Endothelial cell of umbilical vein (primary cell): ENCODE data around the gene TBC1D17. TPM values are rescaled to one million over a fixed set of nuclear protein-coding genes. Genes with fewer than 3 reads are reported as not detected.

Experiments
- BruUV-seq: library from RNA; stranded (reverse); fragments of 400-500 nt; replicated peaks from 2 replicates; lab custom pipeline; 2021; lab: Mats Ljungman, UMichigan
- CTCF ChIA-PET: fragments of 300-600, 350-600 bp; sonication (Branson Sonifier 250); formaldehyde crosslinking; loops from one replicate; lab custom pipeline; 2021; ENCODE audit warnings: antibody characterized with exemption, inconsistent platforms; lab: Charles Lee
- POLR2A ChIA-PET: fragments of 300-600, 350-600 bp; sonication (Branson Sonifier 250); formaldehyde crosslinking; loops from one replicate; lab custom pipeline; 2021; ENCODE audit warnings: antibody characterized with exemption, inconsistent platforms; lab: Charles Lee
- DNase-seq: peaks from one replicate; pipeline ENCODE4 v3.0.0-alpha.2; 2011; ENCODE audit warnings: low read depth, low spot score
- FAIRE-seq: peaks from 2 replicates; lab custom pipeline; 2011; peaks lifted over from hg19 to GRCh38; lab: Jason Lieb, UNC
- H2AFZ ChIP-seq: 2 replicates; pipeline ENCODE4 v1.6.0; 2012; ENCODE audit warnings: low read depth, low read length, control low read depth, inconsistent platforms
- H3K27ac ChIP-seq: 2 replicates; pipeline ENCODE4 v1.5.1; 2011; ENCODE audit warnings: low read depth, mild to moderate bottlenecking, control low read depth, low read length, moderate library complexity; ENCODE audit not compliant: insufficient read depth
- H3K27me3 ChIP-seq, 2 experiments: 2 replicates each; pipeline versions ENCODE4 v1.6.0 to v1.6.1; 2011; ENCODE audit warnings: low read length in 2 of 2, mixed read lengths in 1 of 2; ENCODE audit not compliant: control insufficient read depth in 2 of 2, insufficient read depth in 2 of 2
- H3K36me3 ChIP-seq, 2 experiments: 2 replicates in 1 of 2; 3 replicates in 1 of 2; pipeline ENCODE4 v1.5.1; 2011; ENCODE audit warnings: low read length in 2 of 2, mild to moderate bottlenecking in 1 of 2, moderate library complexity in 1 of 2; ENCODE audit not compliant: control insufficient read depth in 2 of 2, insufficient read depth in 2 of 2; ENCODE audit errors: extremely low read depth in 1 of 2
- H3K4me1 ChIP-seq: 3 replicates; pipeline ENCODE4 v1.5.1; 2011; ENCODE audit warnings: mild to moderate bottlenecking, low read length; ENCODE audit not compliant: control insufficient read depth, insufficient read depth; ENCODE audit errors: extremely low read depth
- H3K4me2 ChIP-seq: 2 replicates; pipeline ENCODE4 v1.6.1; 2011; ENCODE audit warnings: low read length, control low read depth, mixed read lengths; ENCODE audit not compliant: insufficient read depth
- H3K4me3 ChIP-seq, 3 experiments: fragments of 200-600 bp in 1 of 3; sonication (generic), shearing (Covaris generic) in 1 of 3; replicated peaks in 1 of 3; 2 replicates each; pipeline ENCODE4 v1.5.1; 2011 to 2016; ENCODE audit warnings: control low read depth in 3 of 3, low read length in 3 of 3, mild to moderate bottlenecking in 2 of 3, inconsistent platforms in 1 of 3, low read depth in 1 of 3, moderate library complexity in 1 of 3; ENCODE audit not compliant: insufficient read depth in 1 of 3
- H3K79me2 ChIP-seq: 2 replicates; pipeline ENCODE4 v1.6.0; 2012; ENCODE audit warnings: low read length, inconsistent platforms; ENCODE audit not compliant: control insufficient read depth, insufficient read depth
- H3K9ac ChIP-seq: replicated peaks from 2 replicates; pipeline ENCODE3; 2011; ENCODE audit warnings: low read length, control low read depth; ENCODE audit not compliant: insufficient read depth; ENCODE audit errors: extremely low read depth
- H3K9me1 ChIP-seq: replicated peaks from 3 replicates; pipeline ENCODE4 v1.6.0; 2011; ENCODE audit warnings: mild to moderate bottlenecking, low read length; ENCODE audit not compliant: control insufficient read depth, insufficient read depth; ENCODE audit errors: extremely low read depth
- H3K9me3 ChIP-seq: replicated peaks from 2 replicates; pipeline ENCODE4 v1.5.1; 2012; ENCODE audit warnings: low read length, inconsistent platforms; ENCODE audit not compliant: control insufficient read depth, insufficient read depth
- H4K20me1 ChIP-seq: replicated peaks from 2 replicates; pipeline ENCODE3; 2011; ENCODE audit warnings: mild to moderate bottlenecking, low read length; ENCODE audit not compliant: control insufficient read depth, insufficient read depth; ENCODE audit errors: extremely low read depth
- CTCF ChIP-seq, 2 donors: IDR thresholded peaks; 1 replicate in 1 of 2; 2 replicates in 1 of 2; pipeline ENCODE4 v1.5.1; 2011; ENCODE audit warnings: low read length in 2 of 2, mild to moderate bottlenecking in 2 of 2, moderate library complexity in 2 of 2, control low read depth in 1 of 2, inconsistent platforms in 1 of 2, low read depth in 1 of 2; ENCODE audit not compliant: insufficient read depth in 1 of 2; ENCODE audit errors: extremely low read depth in 1 of 2
- EZH2 ChIP-seq: IDR thresholded peaks from 2 replicates; pipeline ENCODE4 v1.6.1; 2012; ENCODE audit warnings: borderline replicate concordance, low read depth, mild to moderate bottlenecking, moderate library complexity, low read length, inconsistent platforms; ENCODE audit not compliant: severe bottlenecking
- FOS ChIP-seq: IDR thresholded peaks from 2 replicates; pipeline ENCODE4 v1.6.1; 2011; ENCODE audit warnings: mild to moderate bottlenecking, low read length, moderate library complexity, borderline replicate concordance; ENCODE audit not compliant: insufficient read depth
- GATA2 ChIP-seq: IDR thresholded peaks from 2 replicates; pipeline ENCODE4 v1.7.0; 2011; ENCODE audit warnings: low read depth, mild to moderate bottlenecking, moderate library complexity, mixed read lengths, low read length; ENCODE audit not compliant: insufficient read length, insufficient read depth
- JUN ChIP-seq: IDR thresholded peaks from 2 replicates; pipeline ENCODE4 v1.6.1; 2011; ENCODE audit warnings: borderline replicate concordance, low read depth; ENCODE audit not compliant: insufficient read length, insufficient read depth
- MAX ChIP-seq: IDR thresholded peaks from 2 replicates; pipeline ENCODE4 v1.6.1; 2011; ENCODE audit not compliant: insufficient read depth, insufficient read length
- MYC ChIP-seq: IDR thresholded peaks from one replicate; pipeline ENCODE4 v1.6.1; 2011; ENCODE audit warnings: mild to moderate bottlenecking, low read depth, low read length
- POLR2A ChIP-seq: IDR thresholded peaks from 2 replicates; pipeline ENCODE4 v1.6.1; 2012; ENCODE audit warnings: low read depth, mild to moderate bottlenecking, control low read depth, low read length
- POLR2AphosphoS5 ChIP-seq: IDR thresholded peaks from 2 replicates; pipeline ENCODE4 v1.6.1; 2012; ENCODE audit warnings: low read depth, mild to moderate bottlenecking, control low read depth, low read length, moderate library complexity; ENCODE audit not compliant: insufficient read depth
- dilution Hi-C: fragments of 300-500 bp; cut with MboI; formaldehyde crosslinking; loops from one replicate; pipeline ENCODE4 v1.15.0; 2019; ENCODE audit warnings: low sequenced_read_pairs; ENCODE audit not compliant: extremely low pct_ligation_motif_present
- intact Hi-C: fragments of 100-400 bp; cut with micrococcal nuclease; formaldehyde crosslinking; loops from one replicate; pipeline ENCODE4 v1.10.0; 2022
- polyA plus RNA-seq, 4 experiments: library from polyadenylated mRNA; depleted of rRNA in 3 of 4; stranded (reverse) in 3 of 4; unstranded in 1 of 4; fragments of >200 nt; gene quantifications; 2 replicates each; pipeline versions ENCODE4 v1.2.1 to v1.2.3, GENCODE V29; 2011 to 2012; ENCODE audit warnings: missing spikeins in 1 of 4
- total RNA-seq: library from RNA; stranded (reverse); gene quantifications from 2 replicates; pipeline ENCODE4 v1.2.3, GENCODE V29; 2021

The TBC1D17 gene
- total and polyA plus RNA-seq, 2 donors (not counting 3 experiments of a cell fraction or from before 2014, with no cell fraction given), result 34.2 to 39.3 TPM

GRCh38 chr19:49881672-49882394 is 4.3 kb downstream of the TBC1D17 start:
- Histone ChIP-seq H3K4me2 (no peak overlapping the region), H3K4me1 (peaks cover 7% of the 10 kb centered on the region), H3K9ac (no peak overlapping the region), H3K36me3 (peaks cover 18 to 45% of the 10 kb centered on the region in 2 experiments), H4K20me1 (no peaks in the 10 kb centered on the region), H3K9me3 (no peaks in the 10 kb centered on the region), H2AFZ (no peak overlapping the region), H3K9me1 (no peaks in the 10 kb centered on the region), H3K79me2 (no peaks in the 10 kb centered on the region), H3K27me3 (no peaks in the 10 kb centered on the region), H3K4me3 (no peak overlapping the region), H3K27ac (no peak overlapping the region)
- DNase-seq, result no peak
- dilution Hi-C loops (no loop called here), intact Hi-C loops (no loop called here)
- TF ChIP-seq EZH2, result no peak
- no peak for TF ChIP-seq FOS
- TF ChIP-seq CTCF (IDR thresholded peaks at IDR 0.05; ENCODE audit: extremely low read depth in 1 of 2, insufficient read depth in 1 of 2, low read depth in 1 of 2, low read length in 2 of 2), result no peak
- TF ChIP-seq GATA2, result no peak
- TF ChIP-seq JUN, result no peak
- no peak for TF ChIP-seq MYC
- no peak for TF ChIP-seq MAX
- no peak for TF ChIP-seq POLR2AphosphoS5
- TF ChIP-seq POLR2A, result no peak
- POLR2A ChIA-PET, result no interaction called here
- CTCF ChIA-PET, result interaction anchor here (0.9 kb wide), 1 partner anchor 9 kb away, joined by 3 read pairs; no protein-coding TSS in a partner anchor
- no peak for FAIRE-seq
- BruUV-seq, result no TSS peak
